OCI-M2 (cell line): ENCODE results near the gene DEPDC7.
"Not testable (repeated sequence)": the region's sequence is repeated elsewhere in the genome, so short reads cannot be mapped to it uniquely, and the experiment has no call there.

Experiments
- DNase-seq: peaks from one replicate; lab custom pipeline; 2025; ENCODE audit not compliant: unreplicated experiment; lab: John Stamatoyannopoulos, UW

The DEPDC7 gene

DNA sequence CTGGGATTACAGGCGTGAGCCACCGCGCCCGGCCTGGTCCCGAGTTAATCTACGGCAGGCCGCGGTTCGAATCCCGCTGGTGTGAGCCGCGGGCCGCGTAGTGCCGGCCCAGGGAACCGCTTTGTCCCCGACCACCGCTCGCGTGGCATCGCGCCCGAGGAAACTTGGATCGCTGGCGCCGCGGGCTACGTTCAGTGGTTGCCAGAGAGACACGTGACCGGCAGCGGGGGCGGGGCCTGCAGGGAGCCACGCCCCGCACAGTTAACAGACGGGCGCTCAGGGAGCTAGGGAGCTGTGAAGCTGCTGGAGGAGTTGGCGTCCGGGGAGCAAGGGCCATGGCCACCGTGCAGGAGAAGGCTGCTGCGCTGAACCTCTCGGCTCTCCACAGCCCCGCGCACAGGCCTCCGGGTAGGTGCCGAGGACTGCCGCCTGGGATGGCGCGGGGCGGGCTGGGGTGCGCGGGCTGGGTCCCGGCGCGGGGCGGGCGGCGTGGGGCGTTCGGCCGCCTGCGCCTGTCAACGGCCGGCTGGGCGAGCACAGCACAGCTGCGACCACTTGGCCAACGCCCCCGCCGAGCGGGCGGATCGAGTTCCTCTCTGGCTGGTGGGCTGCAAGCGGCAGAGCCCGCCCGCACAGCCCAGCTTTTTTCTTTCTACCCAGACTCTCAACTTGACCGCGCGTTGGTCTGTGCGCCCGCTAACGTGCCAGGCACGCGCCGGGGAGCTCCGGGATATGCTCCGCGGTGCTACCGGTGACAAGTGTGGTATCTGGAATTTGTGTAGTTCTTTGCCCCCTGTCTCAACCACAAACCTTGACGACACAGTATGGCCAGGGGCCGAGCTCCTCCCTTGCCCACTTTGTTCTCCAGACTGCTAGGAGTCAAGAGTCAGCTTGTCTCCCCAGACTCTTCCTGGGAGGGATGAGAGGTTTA, at the start of gene DEPDC7:
TSS of gene DEPDC7 (plus strand) at position 258 of the 931 bp plus-strand sequence. CDS start at position 336, 78 bp downstream.
- peak; percentile 43 for DNase-seq

DNA sequence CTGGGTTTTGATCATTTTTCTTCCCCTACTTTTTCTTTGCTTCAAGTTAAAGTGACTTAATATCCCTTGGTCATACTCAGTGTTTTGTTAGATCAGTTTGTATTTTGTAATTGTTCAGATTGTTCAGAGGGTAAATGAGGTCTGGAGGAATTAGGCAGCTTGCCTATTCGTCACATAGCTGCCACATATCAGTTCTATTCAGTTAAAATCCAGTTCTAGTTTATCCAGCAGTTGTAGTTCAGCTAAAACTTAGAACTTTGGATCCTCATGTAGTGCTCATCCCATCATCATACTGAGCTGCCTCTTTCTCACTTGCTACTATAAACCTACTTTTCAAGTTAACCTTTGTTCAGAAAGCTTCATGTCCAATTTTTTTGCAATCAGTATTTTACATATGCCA, 47.1 kb upstream of the DEPDC7 start:
- DNase-seq: no peak

- DNase-seq: not testable (repeated sequence)
Measured at GRCh38 chr11:32972233-32972632, 43.4 kb upstream of the DEPDC7 start.

DNA sequence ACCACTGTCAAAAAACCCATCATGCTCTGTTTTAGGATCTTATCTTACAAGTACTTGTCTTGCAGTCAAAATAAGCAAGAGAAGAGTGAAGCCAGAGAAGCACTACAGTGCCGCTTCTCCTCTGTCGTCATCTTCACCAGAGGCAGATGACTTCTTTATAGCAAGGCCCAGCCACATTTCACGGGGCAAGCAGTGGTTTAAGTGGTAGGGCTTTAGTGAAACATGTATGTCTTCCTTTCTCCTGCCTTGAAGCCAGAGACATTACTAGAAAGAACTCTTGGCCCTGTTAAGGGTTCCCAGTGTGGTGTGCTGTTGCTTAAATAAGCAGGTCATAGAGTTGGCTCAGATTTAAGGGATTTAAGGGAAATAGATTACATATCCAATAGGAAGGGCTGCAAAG, 42.9 kb upstream of the DEPDC7 start:
- DNase-seq: no peak

DNA sequence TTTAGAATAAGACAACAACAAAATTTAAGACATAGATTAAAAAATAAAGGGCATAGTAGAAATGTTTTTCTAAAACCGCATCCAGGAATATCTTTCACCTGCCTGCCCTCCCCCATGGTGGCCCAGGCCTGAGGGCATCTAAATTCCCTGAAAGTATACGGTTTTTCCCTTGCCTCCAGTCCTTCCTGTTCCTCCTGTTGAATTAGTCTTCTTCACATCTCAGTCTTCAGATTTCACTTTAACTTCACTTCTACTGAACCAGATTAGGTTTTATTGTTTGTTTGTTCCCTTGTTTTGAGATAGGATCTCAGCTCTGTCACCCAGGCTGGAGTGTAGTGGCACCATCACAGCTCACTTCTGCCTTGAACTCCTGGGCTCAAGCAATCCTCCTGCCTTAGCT, 33.1 kb upstream of the DEPDC7 start:
- DNase-seq: no peak

- DNase-seq: no peak
Measured at GRCh38 chr11:32983506-32983905, 32.2 kb upstream of the DEPDC7 start.

DNA sequence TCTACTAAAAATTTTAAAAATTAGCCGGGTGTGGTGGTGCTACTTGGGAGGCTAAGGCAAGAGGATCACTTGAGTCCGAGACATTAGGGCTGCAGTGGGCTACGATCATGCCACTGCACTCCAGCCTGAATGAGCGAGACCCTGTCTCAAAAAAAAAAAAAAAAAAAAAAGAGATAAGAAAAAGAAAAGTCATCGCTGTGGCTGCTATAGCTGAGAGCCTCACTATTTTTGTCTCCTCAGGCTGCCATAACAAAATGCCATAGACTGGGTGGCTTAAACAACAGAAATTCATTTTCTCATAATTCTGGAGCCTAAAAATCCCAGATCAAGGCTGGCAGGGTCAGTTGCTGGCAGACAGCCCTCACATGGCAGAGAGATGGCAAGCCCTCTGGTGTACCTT, 30.1 kb upstream of the DEPDC7 start:
- DNase-seq: no peak

DNA sequence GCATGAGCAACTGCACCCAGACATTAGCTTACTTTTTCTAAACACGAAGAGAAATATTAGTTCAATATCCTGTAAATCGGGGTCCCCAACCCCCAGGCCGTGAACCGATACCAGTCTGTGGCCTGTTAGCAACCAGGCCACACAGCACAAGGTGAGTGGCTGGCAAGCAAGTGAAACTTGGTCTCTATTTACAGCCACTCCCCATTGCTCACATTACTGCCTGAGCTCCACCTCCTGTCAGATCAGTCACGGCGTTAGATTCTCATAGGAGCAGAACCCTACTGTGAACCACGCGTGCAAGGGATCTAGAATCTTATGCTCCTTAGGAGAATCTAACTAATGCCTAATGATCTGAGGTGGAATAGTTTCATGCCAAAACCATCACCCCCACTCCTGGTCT, 27.8 kb upstream of the DEPDC7 start:
- DNase-seq: no peak

DNA sequence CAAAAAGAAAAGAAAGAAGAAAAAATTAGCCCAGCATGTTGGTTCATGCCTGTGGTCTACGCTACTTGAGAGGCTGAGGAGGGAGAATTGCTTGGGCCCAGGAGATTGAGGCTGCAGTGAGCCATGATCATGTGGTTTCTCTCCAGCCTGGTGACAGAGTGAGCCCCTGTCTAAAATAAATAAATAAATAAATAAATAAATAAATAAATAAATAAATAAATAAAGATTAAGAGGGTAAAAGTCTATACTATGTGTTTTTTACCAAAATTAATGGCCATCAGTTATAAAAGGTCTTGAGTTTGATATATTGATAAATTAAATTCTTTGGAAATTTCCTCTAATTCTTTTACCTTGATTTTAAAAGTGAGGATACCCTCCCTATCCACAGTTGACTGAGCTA, 25.2 kb upstream of the DEPDC7 start:
- no peak for DNase-seq

DNA sequence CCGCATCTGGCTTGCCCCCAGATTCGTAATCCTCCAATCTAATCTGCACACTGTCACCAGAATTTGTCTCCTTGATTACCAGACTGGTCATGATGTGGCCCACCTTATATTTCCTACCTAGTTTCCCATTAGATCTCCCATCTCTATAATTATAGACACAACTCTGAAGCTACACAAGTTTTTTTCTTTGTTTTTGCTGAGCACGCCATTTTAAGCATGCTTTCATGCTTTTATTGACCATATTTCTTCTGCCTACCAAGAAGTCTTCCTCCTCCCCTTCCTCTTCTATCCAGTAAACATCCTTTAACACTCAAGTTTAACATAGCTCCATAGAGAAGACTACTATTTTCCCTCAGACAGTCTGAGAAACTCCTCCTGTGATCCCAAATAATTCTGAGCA, 24.3 kb upstream of the DEPDC7 start:
- no peak for DNase-seq

- DNase-seq: no peak
Measured at GRCh38 chr11:32991898-32992297, 23.8 kb upstream of the DEPDC7 start.

- no peak for DNase-seq
Measured at GRCh38 chr11:33000181-33000580, 15.5 kb upstream of the DEPDC7 start.

- no peak for DNase-seq
Measured at GRCh38 chr11:33001281-33001680, 14.4 kb upstream of the DEPDC7 start.

DNA sequence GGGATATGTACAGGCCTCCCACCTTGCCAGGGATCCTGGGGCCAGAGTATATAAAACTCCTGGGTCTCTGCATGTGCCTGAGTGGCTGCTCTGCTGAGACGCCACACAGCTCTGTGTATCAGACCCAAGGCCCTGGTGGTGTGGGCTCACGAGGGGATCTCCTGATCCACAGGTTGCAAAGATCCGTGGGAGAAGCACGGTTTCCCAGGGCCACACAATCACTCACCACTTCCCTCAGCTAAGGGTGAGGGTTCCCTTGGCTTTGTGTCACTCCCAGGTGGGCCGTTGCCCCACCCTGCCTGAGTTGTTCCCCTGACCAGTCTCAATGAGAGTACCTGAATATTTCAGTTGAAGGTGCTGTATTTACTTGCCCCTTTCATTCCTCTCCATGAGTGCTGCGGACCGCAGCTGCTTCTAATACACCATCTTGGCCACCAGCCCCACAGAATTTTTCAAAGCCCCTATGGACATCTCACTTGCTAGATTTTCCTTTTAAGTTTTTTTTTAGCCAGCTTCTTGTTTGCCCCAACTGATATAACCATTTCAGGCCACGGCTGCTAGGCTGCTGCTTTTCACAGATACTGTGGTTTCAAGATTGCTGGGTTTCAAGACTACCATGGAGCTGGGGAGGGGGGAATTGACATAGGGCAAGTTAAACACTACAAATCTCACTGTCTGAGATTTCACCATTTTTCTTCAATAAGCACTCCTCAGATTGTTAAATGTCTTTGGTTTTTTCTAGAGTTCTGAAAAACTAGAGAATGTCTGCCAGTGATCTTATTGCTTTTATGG, 13.7 kb upstream of the DEPDC7 start:
- no peak for DNase-seq

DNA sequence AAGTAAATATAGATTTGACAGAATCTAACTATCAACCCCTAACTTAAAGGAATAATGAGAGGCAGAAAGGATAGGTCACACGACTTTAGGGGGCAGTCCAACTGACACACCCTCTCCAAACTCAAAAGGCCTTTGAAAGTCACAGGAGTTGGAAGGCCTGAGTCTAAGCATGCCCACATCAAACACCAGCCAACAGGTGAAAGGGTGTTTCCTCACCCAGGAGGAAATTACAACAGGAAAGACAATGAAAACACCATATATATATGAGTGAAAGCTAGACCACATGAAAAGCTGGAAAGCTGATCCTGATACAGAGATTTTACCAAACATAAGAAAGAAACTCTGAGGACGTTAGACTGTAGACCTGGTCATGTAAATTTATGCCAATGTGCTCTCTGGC, 10.5 kb upstream of the DEPDC7 start:
- no peak for DNase-seq

DNA sequence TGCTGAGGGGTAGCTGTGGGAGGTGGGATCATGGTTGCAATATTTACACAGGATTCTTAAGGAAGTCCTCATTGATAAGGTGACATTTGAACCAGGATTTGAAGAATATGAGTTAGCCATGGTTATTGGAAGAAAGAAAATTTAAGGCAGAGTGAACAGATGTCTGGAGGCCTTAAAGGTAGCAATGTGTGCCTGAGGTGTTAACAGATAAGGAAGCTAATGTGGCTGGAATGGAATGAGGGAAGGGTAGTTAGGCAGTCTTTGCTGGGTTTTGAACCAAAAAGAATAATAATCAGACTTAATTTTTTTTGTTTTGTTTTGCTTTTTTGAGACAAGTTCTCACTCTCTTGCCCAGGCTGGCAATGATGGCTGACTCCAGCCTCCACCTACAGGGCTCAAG, 9.7 kb upstream of the DEPDC7 start:
- DNase-seq: no peak

- no peak for DNase-seq
Measured at GRCh38 chr11:33013755-33014154, 1.9 kb upstream of the DEPDC7 start.

DNA sequence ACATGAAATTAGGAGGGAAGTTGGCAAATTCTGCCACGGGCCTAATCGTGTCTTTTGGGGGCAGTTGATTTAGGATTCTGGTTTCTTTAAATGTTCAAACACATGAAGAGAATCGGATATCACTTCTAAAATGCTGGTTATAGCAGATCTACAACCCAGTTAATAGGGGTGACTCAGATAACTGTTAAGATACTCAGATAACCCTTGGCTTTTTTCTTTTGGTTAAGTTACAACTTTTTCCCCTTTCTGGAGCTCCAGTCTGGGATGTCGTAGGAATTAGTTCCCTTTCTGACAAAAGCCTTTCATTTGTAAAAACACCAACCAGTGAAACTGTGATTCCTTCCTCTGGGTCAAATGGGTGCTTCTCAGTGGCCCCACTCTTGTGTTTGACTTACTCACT, 976 bp downstream of the DEPDC7 start:
- no peak for DNase-seq

- DNase-seq: no peak
Measured at GRCh38 chr11:33017478-33017877, 1.8 kb downstream of the DEPDC7 start.

GRCh38 chr11:33017965-33018364, 2.3 kb downstream of the DEPDC7 start:
- no peak for DNase-seq

GRCh38 chr11:33018840-33019239, 3.2 kb downstream of the DEPDC7 start:
- DNase-seq: no peak

- no peak for DNase-seq
Measured at GRCh38 chr11:33021501-33021900, 5.8 kb downstream of the DEPDC7 start.
